ENCODE data around the gene ALB.

ALB gene

DNA sequence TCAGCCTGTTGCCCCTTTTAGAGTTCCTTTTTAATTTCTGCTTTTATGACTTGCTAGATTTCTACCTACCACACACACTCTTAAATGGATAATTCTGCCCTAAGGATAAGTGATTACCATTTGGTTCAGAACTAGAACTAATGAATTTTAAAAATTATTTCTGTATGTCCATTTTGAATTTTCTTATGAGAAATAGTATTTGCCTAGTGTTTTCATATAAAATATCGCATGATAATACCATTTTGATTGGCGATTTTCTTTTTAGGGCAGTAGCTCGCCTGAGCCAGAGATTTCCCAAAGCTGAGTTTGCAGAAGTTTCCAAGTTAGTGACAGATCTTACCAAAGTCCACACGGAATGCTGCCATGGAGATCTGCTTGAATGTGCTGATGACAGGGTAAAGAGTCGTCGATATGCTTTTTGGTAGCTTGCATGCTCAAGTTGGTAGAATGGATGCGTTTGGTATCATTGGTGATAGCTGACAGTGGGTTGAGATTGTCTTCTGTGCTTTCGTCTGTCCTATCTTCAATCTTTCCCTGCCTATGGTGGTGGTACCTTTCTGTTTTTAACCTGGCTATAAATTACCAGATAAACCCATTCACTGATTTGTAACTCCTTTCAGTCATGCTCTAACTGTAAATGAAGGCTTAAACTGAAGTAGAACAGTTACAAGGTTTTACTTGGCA is 7.8 kb downstream of the ALB start:
- TF ChIP-seq, protein P1, sequence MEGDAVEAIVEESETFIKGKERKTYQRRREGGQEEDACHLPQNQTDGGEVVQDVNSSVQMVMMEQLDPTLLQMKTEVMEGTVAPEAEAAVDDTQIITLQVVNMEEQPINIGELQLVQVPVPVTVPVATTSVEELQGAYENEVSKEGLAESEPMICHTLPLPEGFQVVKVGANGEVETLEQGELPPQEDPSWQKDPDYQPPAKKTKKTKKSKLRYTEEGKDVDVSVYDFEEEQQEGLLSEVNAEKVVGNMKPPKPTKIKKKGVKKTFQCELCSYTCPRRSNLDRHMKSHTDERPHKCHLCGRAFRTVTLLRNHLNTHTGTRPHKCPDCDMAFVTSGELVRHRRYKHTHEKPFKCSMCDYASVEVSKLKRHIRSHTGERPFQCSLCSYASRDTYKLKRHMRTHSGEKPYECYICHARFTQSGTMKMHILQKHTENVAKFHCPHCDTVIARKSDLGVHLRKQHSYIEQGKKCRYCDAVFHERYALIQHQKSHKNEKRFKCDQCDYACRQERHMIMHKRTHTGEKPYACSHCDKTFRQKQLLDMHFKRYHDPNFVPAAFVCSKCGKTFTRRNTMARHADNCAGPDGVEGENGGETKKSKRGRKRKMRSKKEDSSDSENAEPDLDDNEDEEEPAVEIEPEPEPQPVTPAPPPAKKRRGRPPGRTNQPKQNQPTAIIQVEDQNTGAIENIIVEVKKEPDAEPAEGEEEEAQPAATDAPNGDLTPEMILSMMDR (IDR thresholded peaks at IDR 0.05; ENCODE audit: control extremely low read depth, extremely low read depth, low read depth, missing control alignments), result no peak
- CTCF ChIA-PET, result interaction anchor here (1.2 kb wide), 1 partner anchor 34 kb away, joined by 3 read pairs; no protein-coding TSS in a partner anchor
- DNase-seq (ENCODE audit: extremely low spot score), result no peak
- POLR2A ChIA-PET, result no interaction called here

DNA sequence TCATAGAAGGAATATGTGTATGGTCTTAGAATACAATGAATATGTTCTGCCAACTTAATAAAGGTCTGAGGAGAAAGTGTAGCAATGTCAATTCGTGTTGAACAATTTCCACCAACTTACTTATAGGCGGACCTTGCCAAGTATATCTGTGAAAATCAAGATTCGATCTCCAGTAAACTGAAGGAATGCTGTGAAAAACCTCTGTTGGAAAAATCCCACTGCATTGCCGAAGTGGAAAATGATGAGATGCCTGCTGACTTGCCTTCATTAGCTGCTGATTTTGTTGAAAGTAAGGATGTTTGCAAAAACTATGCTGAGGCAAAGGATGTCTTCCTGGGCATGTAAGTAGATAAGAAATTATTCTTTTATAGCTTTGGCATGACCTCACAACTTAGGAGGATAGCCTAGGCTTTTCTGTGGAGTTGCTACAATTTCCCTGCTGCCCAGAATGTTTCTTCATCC is 9.2 kb downstream of the ALB start:
- POLR2A ChIA-PET, result no interaction called here

DNA sequence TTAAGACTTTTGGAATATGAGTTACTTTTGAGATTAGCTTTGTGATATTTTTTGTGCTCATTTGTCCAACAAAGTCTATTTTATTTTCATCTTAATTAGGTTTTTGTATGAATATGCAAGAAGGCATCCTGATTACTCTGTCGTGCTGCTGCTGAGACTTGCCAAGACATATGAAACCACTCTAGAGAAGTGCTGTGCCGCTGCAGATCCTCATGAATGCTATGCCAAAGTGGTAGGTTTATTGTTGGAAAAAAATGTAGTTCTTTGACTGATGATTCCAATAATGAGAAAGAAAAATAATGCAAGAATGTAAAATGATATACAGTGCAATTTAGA is 10.8 kb downstream of the ALB start:
- ChIA-PET POLR2A (no interaction called here), CTCF (interaction anchor here (1.0 kb wide), 1 partner anchor 15 kb away, joined by 3 read pairs; no protein-coding TSS in a partner anchor)
- no peak for DNase-seq (ENCODE audit: extremely low spot score)
- TF ChIP-seq, protein P1 (IDR thresholded peaks at IDR 0.05; ENCODE audit: control extremely low read depth, extremely low read depth, low read depth, missing control alignments), result no peak

More for the DNA sequence above, 9.2 kb downstream of the ALB start:
- DNase-seq (ENCODE audit: extremely low spot score), result no peak
- CTCF ChIA-PET, result interaction anchor here (1.0 kb wide), 1 partner anchor 12 kb away, joined by 3 read pairs; no protein-coding TSS in a partner anchor
- TF ChIP-seq, protein P1 (IDR thresholded peaks at IDR 0.05; ENCODE audit: control extremely low read depth, extremely low read depth, low read depth, missing control alignments), result no peak

DNA sequence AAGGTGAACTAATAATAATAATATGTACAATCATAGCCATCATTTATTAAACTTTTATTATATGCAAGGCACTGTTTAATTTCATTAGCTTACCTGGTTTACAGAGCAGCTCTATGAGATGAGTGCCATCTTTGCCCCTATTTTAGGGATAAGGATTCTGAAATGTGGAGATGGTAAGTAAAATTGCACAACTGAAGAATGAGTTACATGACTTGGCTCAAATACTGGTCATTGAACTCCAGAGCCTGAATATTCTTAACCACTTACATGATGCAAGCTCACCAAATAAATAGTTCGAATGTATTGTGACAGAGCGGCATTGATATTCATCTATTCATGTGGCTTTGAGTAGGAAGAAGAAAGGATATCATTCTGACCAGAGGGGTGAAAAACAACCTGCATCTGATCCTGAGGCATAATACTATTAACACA is 11.7 kb downstream of the ALB start:
- POLR2A ChIA-PET, result no interaction called here
- CTCF ChIA-PET, result no interaction called here
- DNase-seq (ENCODE audit: extremely low spot score), result no peak
- TF ChIP-seq, protein P1 (IDR thresholded peaks at IDR 0.05; ENCODE audit: control extremely low read depth, extremely low read depth, low read depth, missing control alignments), result no peak

DNA sequence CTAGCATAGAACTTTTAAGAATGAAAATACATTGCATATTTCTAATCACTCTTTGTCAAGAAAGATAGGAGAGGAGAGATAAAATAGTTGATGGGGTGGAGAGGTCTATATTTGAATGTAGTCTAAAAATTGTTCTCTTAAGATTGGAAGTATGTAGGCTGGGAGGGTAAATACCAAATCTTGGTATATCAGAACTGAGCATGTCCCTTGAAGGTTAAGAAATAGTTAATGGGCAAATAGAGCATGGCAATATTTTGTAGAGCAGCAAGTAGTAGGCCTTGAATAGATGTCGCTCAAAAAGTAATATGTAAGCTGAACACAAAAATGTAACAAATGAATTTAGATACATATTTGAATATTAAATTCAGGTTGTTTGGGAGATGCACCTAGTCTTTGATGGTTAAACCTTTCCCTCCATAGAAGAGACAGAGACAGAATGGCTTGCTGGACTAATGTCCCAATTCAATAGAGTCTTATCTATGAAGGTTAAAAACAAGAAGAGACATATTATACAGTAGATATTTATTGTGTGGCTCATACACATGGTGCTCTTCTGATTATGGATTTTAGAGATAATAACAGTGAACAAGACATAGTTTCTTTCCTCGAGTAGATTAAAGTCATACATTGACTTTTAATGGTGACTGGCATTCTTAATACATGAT is 12.5 kb downstream of the ALB start:
- ChIA-PET POLR2A (no interaction called here), CTCF (no interaction called here)
- DNase-seq (ENCODE audit: extremely low spot score), result no peak
- TF ChIP-seq, protein P1 (IDR thresholded peaks at IDR 0.05; ENCODE audit: control extremely low read depth, extremely low read depth, low read depth, missing control alignments), result no peak

DNA sequence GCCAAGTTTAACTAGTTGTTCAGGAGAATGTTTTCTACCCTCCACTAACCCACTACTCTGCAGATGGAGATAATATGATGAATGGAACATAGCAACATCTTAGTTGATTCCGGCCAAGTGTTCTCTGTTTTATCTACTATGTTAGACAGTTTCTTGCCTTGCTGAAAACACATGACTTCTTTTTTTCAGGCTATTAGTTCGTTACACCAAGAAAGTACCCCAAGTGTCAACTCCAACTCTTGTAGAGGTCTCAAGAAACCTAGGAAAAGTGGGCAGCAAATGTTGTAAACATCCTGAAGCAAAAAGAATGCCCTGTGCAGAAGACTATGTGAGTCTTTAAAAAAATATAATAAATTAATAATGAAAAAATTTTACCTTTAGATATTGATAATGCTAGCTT is 13.3 kb downstream of the ALB start:
- ChIA-PET POLR2A (no interaction called here), CTCF (interaction anchor here (0.9 to 4.5 kb wide), 2 partner anchors 15 to 21 kb away, joined by 3 to 15 read pairs; no protein-coding TSS in a partner anchor)
- DNase-seq (ENCODE audit: extremely low spot score), result no peak
- TF ChIP-seq, protein P1 (IDR thresholded peaks at IDR 0.05; ENCODE audit: control extremely low read depth, extremely low read depth, low read depth, missing control alignments), result no peak

All from GM10248 (cell line).